HCT116 (cell line): Measurements from ENCODE around the gene SWAP70. TPM values are rescaled to one million over a fixed set of nuclear protein-coding genes. Genes with fewer than 3 reads are reported as not detected.

ENCODE experiments used
- ATAC-seq: fragments of 200-7000 bp; cut with Tn5 transposase; 2 replicates; pipeline ENCODE4 v1.9.1; 2020; ENCODE audit warnings: mild to moderate bottlenecking, moderate library complexity
- BruUV-seq: library from RNA; stranded (reverse); fragments of 400-500 nt; replicated peaks from 2 replicates; lab custom pipeline; 2021; lab: Mats Ljungman, UMichigan
- CTCF ChIA-PET: fragments of 300-600 bp; sonication (Branson Sonifier 250); formaldehyde crosslinking; loops from one replicate; lab custom pipeline; 2021; ENCODE audit warnings: antibody characterized with exemption; lab: Charles Lee
- POLR2A ChIA-PET: fragments of 300-600, 350-600 bp; sonication (Branson Sonifier 250); formaldehyde crosslinking; loops from one replicate; lab custom pipeline; 2021; ENCODE audit warnings: antibody characterized with exemption; lab: Charles Lee
- RAD21 ChIA-PET, 2 experiments: fragments of 300-600 bp; sonication (Branson Sonifier 250); formaldehyde crosslinking; loops; one replicate each; lab custom pipeline; 2023; ENCODE audit warnings: low total read pairs in 2 of 2; ENCODE audit not compliant: uncharacterized antibody in 2 of 2, unreplicated experiment in 2 of 2, low non-redundant PET in 1 of 2; lab: Charles Lee
- DNase-seq: peaks from one replicate; pipeline ENCODE4 v3.0.0-alpha.2; 2010; ENCODE audit warnings: low read depth, low spot score
- H2AFZ ChIP-seq: fragments of 200-600 bp; shearing (Covaris generic), sonication (generic); 2 replicates; pipeline ENCODE4 v1.6.1; 2017; ENCODE audit warnings: low read depth, mixed run types, mixed read lengths, antibody characterized with exemption, low read length; ENCODE audit not compliant: poor library complexity, severe bottlenecking
- H3K27ac ChIP-seq: 2 replicates; pipeline ENCODE4 v1.5.1; 2012; ENCODE audit warnings: low read depth, low read length
- H3K27me3 ChIP-seq: fragments of 200-600 bp; sonication (generic); 2 replicates; pipeline ENCODE4 v1.6.1; 2016; ENCODE audit warnings: mixed run types, low read length, mixed read lengths; ENCODE audit not compliant: insufficient read depth
- H3K36me3 ChIP-seq, 2 experiments: fragments of 200-500 bp in 1 of 2; fragments of 200-600 bp in 1 of 2; sonication (Bioruptor generic) in 1 of 2; sonication (generic) in 1 of 2; 2 replicates each; pipeline versions ENCODE4 v1.5.1 to v1.6.1; 2014 to 2016; ENCODE audit warnings: low read length in 2 of 2, inconsistent platforms in 1 of 2, mixed read lengths in 1 of 2, mixed run types in 1 of 2; ENCODE audit not compliant: insufficient read depth in 2 of 2, control insufficient read depth in 1 of 2
- H3K4me1 ChIP-seq, 2 experiments: fragments of 200-600 bp in 1 of 2; sonication (generic) in 1 of 2; 2 replicates each; pipeline versions ENCODE4 v1.5.1 to v1.6.1; 2012 to 2017; ENCODE audit warnings: low read length in 2 of 2, inconsistent platforms in 1 of 2, mild to moderate bottlenecking in 1 of 2, mixed read lengths in 1 of 2, mixed run types in 1 of 2, moderate library complexity in 1 of 2; ENCODE audit not compliant: insufficient read depth in 2 of 2, control insufficient read depth in 1 of 2
- H3K4me2 ChIP-seq: fragments of 200-600 bp; sonication (generic); 2 replicates; pipeline ENCODE4 v1.6.1; 2017; ENCODE audit warnings: mixed run types, low read length, mixed read lengths
- H3K4me3 ChIP-seq, 2 experiments: fragments of 200-600 bp in 1 of 2; sonication (generic) in 1 of 2; replicated peaks in 1 of 2; 2 replicates each; pipeline ENCODE4 v1.5.1; 2011 to 2016; ENCODE audit warnings: low read length in 2 of 2, control low read depth in 1 of 2, low read depth in 1 of 2, mild to moderate bottlenecking in 1 of 2, mixed read lengths in 1 of 2, mixed run types in 1 of 2
- H3K79me2 ChIP-seq: fragments of 200-600 bp; sonication (generic); 2 replicates; pipeline ENCODE4 v1.6.1; 2017; ENCODE audit warnings: mild to moderate bottlenecking, mixed run types, low read length, moderate library complexity, mixed read lengths; ENCODE audit not compliant: insufficient read depth
- H3K9ac ChIP-seq: fragments of 200-600 bp; sonication (generic); 2 replicates; pipeline ENCODE4 v1.6.1; 2016; ENCODE audit warnings: low read length, mixed read lengths
- H3K9me2 ChIP-seq: fragments of 200-600 bp; sonication (generic), shearing (Covaris generic); 2 replicates; pipeline ENCODE4 v1.6.1; 2017; ENCODE audit warnings: mixed run types, mild to moderate bottlenecking, moderate library complexity; ENCODE audit not compliant: insufficient read depth
- H3K9me3 ChIP-seq, 2 experiments: fragments of 200-500 bp in 1 of 2; fragments of 200-600 bp in 1 of 2; sonication (Bioruptor generic) in 1 of 2; sonication (generic) in 1 of 2; 2 replicates each; pipeline ENCODE4 v1.6.1; 2014 to 2017; ENCODE audit warnings: low read length in 2 of 2, mixed read lengths in 2 of 2, inconsistent platforms in 1 of 2, low read depth in 1 of 2, mild to moderate bottlenecking in 1 of 2, mixed run types in 1 of 2, moderate library complexity in 1 of 2; ENCODE audit not compliant: control insufficient read depth in 1 of 2, insufficient read depth in 1 of 2
- H4K20me1 ChIP-seq: fragments of 200-600 bp; sonication (generic), shearing (Covaris generic); 2 replicates; pipeline ENCODE4 v1.6.1; 2017; ENCODE audit warnings: mixed run types, mild to moderate bottlenecking, moderate library complexity; ENCODE audit not compliant: insufficient read depth
- CEBPB ChIP-seq: IDR thresholded peaks from 2 replicates; pipeline ENCODE4 v1.6.1; 2012; ENCODE audit warnings: low read depth
- CTCF ChIP-seq, 3 experiments: fragments of 200-600 bp in 1 of 3; sonication (generic) in 1 of 3; IDR thresholded peaks in 2 of 3; conservative IDR thresholded peaks in 1 of 3; 2 replicates each; pipeline ENCODE4 v1.5.1; 2012 to 2017; ENCODE audit warnings: low read depth in 2 of 3, low read length in 2 of 3, antibody characterized with exemption in 1 of 3, borderline replicate concordance in 1 of 3, control low read depth in 1 of 3, mild to moderate bottlenecking in 1 of 3, mixed read lengths in 1 of 3, mixed run types in 1 of 3, moderate library complexity in 1 of 3; ENCODE audit not compliant: insufficient read depth in 1 of 3
- EGR1 ChIP-seq: IDR thresholded peaks from 2 replicates; pipeline ENCODE4 v1.6.1; 2012; ENCODE audit warnings: low read depth
- ELF1 ChIP-seq: IDR thresholded peaks from 2 replicates; pipeline ENCODE4 v1.6.1; 2012; ENCODE audit warnings: low read depth, borderline replicate concordance
- EZH2phosphoT487 ChIP-seq: fragments of 200-600 bp; IDR thresholded peaks from 2 replicates; pipeline ENCODE4 v1.6.1; 2018; ENCODE audit warnings: antibody characterized with exemption, borderline replicate concordance
- FOSL1 ChIP-seq: IDR thresholded peaks from 2 replicates; pipeline ENCODE4 v1.6.1; 2012; ENCODE audit warnings: low read depth
- JUND ChIP-seq: IDR thresholded peaks from 2 replicates; pipeline ENCODE4 v1.6.1; 2012
- POLR2A ChIP-seq: IDR thresholded peaks from 2 replicates; pipeline ENCODE4 v1.7.0; 2011; ENCODE audit warnings: borderline replicate concordance; ENCODE audit not compliant: insufficient read depth, insufficient read length; ENCODE audit errors: extremely low read depth
- POLR2AphosphoS5 ChIP-seq: IDR thresholded peaks from 2 replicates; pipeline ENCODE4 v1.6.1; 2011; ENCODE audit warnings: mild to moderate bottlenecking, low read depth, low read length, moderate library complexity
- RAD21 ChIP-seq: IDR thresholded peaks from 2 replicates; pipeline ENCODE4 v1.6.1; 2012; ENCODE audit warnings: low read depth, mild to moderate bottlenecking
- REST ChIP-seq: IDR thresholded peaks from 2 replicates; pipeline ENCODE4 v1.6.1; 2012; ENCODE audit warnings: low read depth
- SP1 ChIP-seq: IDR thresholded peaks from 2 replicates; pipeline ENCODE4 v1.6.1; 2012; ENCODE audit warnings: low read depth
- SRF ChIP-seq: IDR thresholded peaks from 2 replicates; pipeline ENCODE4 v1.6.1; 2012; ENCODE audit warnings: low read depth
- TCF7L2 ChIP-seq: IDR thresholded peaks from 2 replicates; pipeline ENCODE4 v1.7.0; 2011; ENCODE audit warnings: borderline replicate concordance, inconsistent platforms; ENCODE audit not compliant: insufficient read depth, insufficient read length; ENCODE audit errors: extremely low read depth
- YY1 ChIP-seq: IDR thresholded peaks from 2 replicates; pipeline ENCODE4 v1.6.1; 2011; ENCODE audit warnings: low read length, low read depth, moderate library complexity, mild to moderate bottlenecking; ENCODE audit not compliant: insufficient replicate concordance; ENCODE audit errors: extremely low read depth
- ZNF274 ChIP-seq: fragments of 200-500 bp; sonication (Bioruptor generic); IDR thresholded peaks from 2 replicates; pipeline ENCODE4 v1.6.1; 2014; ENCODE audit warnings: mild to moderate bottlenecking, low read depth, low read length, inconsistent platforms
- intact Hi-C: fragments of 100-400 bp; cut with micrococcal nuclease; formaldehyde crosslinking; loops from 2 replicates; pipeline ENCODE4 v1.10.0; 2022
- total RNA-seq: library from RNA; stranded (reverse); gene quantifications from one replicate; pipeline ENCODE4 v1.2.1, GENCODE V29; 2021; ENCODE audit not compliant: unreplicated experiment
- TF ChIP-seq, protein P1 (sequence below): IDR thresholded peaks from 2 replicates; pipeline ENCODE4 v1.6.1; 2012

The SWAP70 gene
- total RNA-seq, 1 experiment from 2014 or later, result 20.6 TPM

DNA sequence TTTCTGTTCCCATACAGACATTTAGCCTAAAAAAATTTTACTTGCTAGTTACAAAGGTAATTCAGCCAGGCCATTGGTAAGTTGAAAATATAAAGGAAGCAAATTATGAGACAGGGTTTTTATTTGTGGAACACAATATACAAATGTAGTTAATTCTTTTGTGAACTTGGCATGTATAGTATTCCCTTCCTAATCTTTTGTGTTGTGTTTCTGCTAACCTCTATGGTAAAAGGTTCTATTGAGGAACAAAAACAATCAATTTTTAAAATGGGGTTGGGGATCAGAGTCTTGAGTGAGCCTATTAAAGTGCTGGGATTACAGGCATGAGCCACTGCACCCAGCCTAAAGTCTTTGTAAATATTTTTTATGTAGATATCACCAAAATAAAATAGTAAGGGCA is 14.1 kb downstream of the SWAP70 start:
- ChIA-PET CTCF (no interaction called here), POLR2A (no interaction called here), RAD21 (no interaction called here)
- intact Hi-C loops, result no loop called here
- Histone ChIP-seq H3K79me2 (peaks cover 27% of the 10 kb centered on the region; the same call in 1 of the 2 replicates), H3K9ac (no peak overlapping the region), H4K20me1 (no peaks in the 10 kb centered on the region; the same call in 1 of the 2 replicates), H2AFZ (no peak overlapping the region), H3K9me2 (no peaks in the 10 kb centered on the region), H3K27ac (no peak overlapping the region), H3K4me1 (no peaks in the 10 kb centered on the region), H3K27me3 (no peaks in the 10 kb centered on the region), H3K36me3 (no peaks in the 10 kb centered on the region), H3K4me2 (no peak overlapping the region), H3K4me3 (no peak overlapping the region), H3K9me3 (no peaks in the 10 kb centered on the region)
- ATAC-seq (no peak), DNase-seq (no peak)
- TF ChIP-seq EGR1, result no peak
- no peak for TF ChIP-seq REST
- no peak for TF ChIP-seq ZNF274
- TF ChIP-seq, protein P1, sequence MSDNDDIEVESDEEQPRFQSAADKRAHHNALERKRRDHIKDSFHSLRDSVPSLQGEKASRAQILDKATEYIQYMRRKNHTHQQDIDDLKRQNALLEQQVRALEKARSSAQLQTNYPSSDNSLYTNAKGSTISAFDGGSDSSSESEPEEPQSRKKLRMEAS, result no peak
- TF ChIP-seq TCF7L2, result no peak
- no peak for TF ChIP-seq JUND
- TF ChIP-seq YY1, result no peak
- TF ChIP-seq SP1, result no peak
- no peak for TF ChIP-seq CTCF (IDR thresholded peaks at IDR 0.05 in 2 of 3, conservative IDR thresholded peaks at IDR 0.05 in 1 of 3; ENCODE audit: borderline replicate concordance in 1 of 3, insufficient read depth in 1 of 3, low read depth in 2 of 3, low read length in 2 of 3)
- no peak for TF ChIP-seq POLR2AphosphoS5
- TF ChIP-seq POLR2A, result no peak
- TF ChIP-seq ELF1, result no peak
- TF ChIP-seq SRF, result no peak
- no peak for TF ChIP-seq RAD21
- TF ChIP-seq CEBPB, result no peak
- no peak for TF ChIP-seq EZH2phosphoT487
- TF ChIP-seq FOSL1, result no peak
- no TSS peak for BruUV-seq
